Skin epidermis (tissue), 12 donors: ENCODE measurements around the gene SFXN3.

Experiments used
- H3K27ac ChIP-seq, 21 experiments: fragments of 200-600 bp; sonication (generic) in 11 of 21; one replicate each; pipeline ENCODE4 v1.5.0; 2020; ENCODE audit warnings: mild to moderate bottlenecking in 3 of 21, inconsistent platforms in 2 of 21, moderate library complexity in 2 of 21
- H3K4me3 ChIP-seq, 7 experiments: fragments of 200-600 bp; sonication (generic) in 2 of 7; one replicate each; pipeline ENCODE4 v1.5.0; 2020; ENCODE audit warnings: inconsistent platforms in 2 of 7, mild to moderate bottlenecking in 2 of 7, moderate library complexity in 1 of 7

Gene SFXN3

DNA sequence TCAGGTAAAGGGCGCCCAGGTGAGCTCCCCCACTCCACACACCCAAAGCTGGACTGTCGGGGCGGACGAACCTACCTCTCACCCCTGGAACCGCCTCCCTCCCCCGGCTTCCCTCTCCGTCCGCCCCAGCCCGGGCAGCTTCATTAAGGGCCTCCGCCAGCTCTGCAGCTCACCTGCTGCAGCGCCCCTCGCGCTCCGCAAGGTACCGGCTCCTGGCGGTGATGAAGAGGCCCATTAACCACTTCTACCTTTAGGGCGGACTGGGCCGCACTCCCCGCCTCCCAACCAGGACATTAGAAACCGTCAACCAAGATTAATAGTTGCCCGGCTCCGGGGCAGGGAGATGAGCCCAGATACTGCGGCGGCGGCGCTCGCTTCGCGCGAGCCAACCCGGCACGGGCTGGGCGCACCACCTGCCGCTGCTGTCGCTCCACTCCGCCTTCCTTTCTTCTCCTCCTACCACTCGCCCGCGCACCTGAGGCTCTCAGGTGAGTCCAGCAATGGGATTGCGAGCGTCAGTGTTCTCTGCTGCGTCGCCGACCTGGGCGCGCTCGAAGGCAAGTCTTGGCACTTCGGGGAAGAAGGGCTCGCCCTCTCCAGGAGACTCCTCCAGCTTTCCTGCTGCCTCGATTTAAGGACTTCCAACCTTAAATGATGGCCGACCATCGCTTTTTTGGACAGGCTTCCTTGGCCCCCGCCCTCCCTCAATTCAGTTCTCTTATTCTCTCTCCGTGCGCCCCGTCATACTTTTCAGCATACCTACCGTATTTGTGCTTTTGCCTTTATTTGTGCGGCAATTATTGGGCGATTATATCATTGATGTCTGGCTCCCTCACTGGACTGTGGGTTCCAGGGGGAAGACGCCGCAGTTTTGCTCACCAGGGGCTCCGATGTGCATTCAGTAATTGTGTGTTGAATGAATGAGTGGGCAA lies 17.2 kb downstream of the SFXN3 start:
- Histone ChIP-seq H3K27ac (no peak overlapping the region), H3K4me3 (no peak overlapping the region)

DNA sequence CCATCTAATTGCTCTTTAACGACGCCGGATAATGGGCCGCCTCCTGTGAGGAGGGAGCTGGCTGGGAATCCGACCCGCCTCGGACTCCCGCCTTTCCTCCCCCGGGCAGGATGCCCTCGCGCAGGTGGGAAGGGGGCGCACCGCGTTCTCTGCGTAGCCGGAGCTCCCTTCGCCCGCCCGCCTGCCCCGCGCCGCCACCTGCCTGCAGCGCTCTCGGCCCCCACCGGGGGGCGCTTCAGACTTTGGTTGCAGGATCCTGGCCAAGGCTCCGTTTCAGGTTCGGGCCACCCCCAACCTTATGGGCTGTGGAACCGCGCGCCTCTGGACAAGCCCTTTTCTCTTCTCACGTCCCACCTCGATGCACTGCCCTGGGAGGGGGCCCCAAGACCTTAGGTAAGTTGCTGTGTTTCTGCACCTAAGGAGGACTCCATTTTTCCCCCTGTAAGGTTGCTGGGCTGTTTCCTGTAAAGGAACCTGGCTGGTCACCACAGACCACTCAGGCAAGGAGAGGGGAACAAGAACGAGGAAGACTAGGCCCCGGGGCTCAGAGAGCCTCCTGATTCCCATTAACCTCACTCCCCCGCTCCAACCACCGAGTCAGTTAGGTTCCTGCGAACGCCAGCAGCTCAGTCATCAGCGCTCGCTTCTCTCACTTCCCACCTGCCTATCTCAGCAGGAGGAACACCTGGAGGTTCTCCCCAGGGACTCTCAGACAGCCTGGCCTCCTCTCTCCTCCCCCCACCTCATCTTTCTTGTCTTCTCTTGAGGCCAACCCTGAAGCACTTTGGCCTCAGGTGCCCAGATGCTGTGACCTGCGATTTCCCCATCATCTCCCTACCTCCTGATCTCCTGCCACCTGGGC lies 19.4 kb downstream of the SFXN3 start:
- Histone ChIP-seq H3K27ac (no peak overlapping the region), H3K4me3 (no peak overlapping the region)

DNA sequence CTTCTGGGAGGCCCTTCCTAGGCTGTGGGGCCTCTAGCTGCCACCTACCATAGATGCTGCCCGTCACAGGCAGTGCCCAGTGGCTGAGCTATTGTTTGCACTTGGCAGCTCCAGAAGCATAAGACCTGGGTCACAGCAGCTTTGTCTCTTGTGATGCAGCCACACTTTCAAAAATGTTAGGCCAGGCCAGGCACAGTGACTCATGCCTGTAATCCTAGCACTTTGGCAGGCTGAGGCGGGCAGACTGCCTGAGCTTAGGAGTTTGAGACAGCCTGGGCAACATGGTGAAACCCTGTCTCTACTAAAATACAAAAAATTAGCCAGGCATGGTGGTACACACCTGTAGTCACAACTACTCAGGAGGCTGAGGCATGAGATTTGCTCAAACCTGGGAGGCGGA lies 21.3 kb downstream of the SFXN3 start:
- no peak overlapping the region for H3K4me3 ChIP-seq
- H3K27ac ChIP-seq = no peak overlapping the region

DNA sequence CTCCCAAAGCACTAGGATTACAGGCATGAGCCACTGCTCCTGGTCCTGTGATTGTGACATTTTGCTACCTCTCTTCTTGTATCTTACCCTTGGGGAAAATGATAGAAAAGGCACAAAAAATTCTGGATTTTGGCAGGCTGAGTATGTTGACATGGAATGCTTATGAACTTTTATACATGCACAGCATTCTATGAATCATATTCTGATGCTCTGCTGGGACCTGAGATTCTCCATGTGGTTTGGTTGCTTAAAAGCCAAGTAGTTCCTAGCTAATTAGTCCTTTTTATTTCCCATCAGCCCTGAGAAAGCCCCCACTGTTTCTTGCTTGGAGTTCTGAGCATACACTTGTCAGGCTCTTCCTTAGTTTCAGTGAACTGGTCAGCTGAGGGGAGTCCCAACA lies 22.5 kb downstream of the SFXN3 start:
- Histone ChIP-seq H3K4me3 (no peak overlapping the region), H3K27ac (no peak overlapping the region)

DNA sequence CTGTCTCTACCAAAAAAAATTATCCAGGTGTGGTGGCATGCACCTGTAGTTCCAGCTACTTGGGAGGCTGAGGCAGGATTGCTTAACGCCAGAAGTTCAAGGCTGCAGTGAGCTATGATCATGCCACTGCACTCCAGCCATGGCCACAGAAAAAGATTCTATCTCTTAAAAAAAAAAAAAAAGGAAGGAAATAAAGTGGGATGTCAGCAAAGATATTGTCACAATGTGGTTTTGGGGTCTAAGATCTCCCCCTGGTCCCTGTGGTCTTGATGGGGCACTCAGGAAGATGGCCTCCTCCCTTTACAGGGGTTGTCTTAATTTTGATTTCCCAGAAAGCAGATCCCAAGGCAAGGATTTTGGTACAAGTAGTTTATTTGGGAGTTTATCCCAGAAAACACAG lies 23.3 kb downstream of the SFXN3 start:
- Histone ChIP-seq H3K4me3 (no peak overlapping the region), H3K27ac (no peak overlapping the region)

DNA sequence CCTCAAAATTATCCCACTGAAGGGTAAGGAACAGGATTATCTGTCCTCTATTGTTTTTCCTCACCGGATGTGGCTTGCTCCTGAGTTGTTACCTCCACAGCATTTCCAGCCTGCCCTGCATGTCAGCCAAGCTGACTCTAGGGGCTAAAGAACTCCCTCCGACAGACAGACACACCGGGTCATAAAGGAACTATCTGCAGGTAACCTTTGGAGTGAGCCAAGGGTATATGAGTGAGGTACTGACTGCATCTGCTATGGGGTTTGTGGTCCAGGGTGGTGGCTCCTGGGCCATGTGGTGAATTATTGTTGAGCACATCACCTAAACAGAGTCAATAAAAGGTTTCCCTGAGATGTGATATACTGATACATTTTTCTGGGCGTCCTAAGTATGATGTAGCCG lies 23.8 kb downstream of the SFXN3 start:
- Histone ChIP-seq H3K4me3 (no peak overlapping the region), H3K27ac (no peak overlapping the region)

DNA sequence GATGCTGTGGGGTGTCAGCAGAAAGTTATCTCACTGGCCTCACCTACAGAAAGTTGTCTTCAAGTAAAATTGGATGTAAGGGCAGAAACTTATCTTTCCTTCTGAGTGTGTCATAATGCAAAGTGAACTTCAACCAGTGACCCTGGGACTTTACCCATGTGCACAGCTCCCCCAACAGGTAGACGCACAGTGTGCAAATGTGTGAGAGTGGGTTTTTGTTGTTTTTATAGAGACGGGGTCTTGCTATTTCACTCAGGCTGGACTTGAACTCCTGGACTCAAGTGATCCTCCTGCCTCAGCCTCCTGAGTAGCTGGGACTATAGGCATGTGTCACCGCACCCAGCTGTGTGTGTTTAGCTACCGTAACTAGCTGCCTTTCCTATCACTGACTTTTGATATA lies 24.4 kb downstream of the SFXN3 start:
- Histone ChIP-seq H3K4me3 (no peak overlapping the region), H3K27ac (no peak overlapping the region)

DNA sequence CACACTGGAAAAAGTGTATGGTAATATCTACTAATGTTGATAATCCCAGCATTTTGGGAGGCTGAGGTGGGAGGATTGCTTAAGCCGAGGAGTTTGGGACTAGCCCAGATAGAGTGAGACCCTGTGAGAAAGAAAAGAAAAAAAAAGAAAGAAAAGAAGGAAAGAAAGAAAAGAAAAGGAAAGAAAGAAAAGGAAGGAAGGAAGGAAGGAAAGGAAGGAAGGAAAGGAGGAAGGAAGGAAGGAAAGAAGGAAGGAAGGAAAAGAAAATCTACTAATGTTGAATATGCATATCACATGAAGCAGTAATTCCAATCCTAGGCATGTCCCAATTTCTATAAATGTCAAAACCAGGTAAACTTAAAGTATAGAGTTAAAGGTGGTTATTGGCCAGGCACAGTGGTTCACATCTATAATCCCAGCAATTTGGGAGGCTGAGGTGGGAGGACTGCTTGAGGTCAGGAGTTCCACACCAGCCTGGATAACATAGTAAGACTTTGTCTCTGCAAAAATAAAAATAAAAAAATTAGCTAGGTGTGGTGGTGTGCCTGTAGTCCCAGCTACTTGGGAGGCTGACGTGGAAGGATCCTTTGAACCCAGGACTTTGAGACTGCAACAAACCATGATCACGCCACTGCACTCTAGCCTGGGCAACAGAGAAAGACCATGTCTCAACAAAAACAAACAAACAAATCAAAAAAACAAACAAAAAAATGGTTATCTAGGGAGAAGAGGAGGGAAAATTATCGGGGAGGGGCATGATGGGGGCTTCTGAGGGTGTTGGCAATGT lies 25.5 kb downstream of the SFXN3 start:
- Histone ChIP-seq H3K4me3 (no peak overlapping the region), H3K27ac (no peak overlapping the region)

DNA sequence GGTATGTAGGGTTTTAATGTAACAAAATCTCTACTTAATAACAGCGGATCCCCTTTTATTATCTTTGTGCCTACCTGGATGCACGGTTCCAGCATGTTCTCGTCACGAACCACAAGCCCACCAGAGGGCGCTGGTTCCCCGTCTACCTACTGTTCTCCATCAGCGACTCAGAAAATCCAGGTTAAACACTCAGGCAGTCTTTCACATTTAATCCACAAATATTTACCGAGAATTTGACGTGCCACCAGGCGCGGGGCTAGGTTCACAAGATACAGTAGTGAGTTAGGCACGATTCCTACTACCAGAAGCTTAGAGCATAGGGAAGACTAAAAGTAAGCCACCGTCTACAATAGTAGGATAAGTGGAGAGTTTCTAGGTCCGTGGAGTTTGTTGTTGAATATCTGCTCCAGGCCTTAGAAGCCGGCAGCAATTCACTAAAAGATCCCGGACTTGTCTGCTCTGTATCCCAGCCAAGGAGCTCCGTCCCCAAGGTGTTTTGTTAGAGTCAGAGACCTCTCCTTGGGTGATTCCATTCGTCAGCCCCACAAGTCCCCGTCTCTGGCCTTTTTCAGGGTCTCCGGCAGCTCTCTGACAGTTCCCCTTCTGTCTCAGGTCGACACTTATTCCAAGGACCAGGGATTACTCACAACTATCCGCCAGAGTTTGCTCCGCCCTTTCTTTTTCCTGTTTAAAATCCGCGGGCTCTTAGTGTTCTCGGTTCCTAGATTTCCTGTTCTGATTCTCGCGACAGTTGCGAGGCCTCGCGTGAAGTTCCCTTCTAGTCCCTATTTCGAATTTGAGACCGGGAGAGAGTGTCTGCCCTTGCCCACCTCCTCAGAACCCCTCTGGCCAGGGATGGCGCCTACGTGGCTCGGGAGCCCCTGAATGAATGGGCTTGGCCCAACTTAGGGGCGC lies 29.3 kb downstream of the SFXN3 start:
- Histone ChIP-seq H3K4me3 (peak overlapping the region; percentile 51 to 71 (median 63)), H3K27ac (peak overlapping the region; percentile 51 to 100 (median 97))

DNA sequence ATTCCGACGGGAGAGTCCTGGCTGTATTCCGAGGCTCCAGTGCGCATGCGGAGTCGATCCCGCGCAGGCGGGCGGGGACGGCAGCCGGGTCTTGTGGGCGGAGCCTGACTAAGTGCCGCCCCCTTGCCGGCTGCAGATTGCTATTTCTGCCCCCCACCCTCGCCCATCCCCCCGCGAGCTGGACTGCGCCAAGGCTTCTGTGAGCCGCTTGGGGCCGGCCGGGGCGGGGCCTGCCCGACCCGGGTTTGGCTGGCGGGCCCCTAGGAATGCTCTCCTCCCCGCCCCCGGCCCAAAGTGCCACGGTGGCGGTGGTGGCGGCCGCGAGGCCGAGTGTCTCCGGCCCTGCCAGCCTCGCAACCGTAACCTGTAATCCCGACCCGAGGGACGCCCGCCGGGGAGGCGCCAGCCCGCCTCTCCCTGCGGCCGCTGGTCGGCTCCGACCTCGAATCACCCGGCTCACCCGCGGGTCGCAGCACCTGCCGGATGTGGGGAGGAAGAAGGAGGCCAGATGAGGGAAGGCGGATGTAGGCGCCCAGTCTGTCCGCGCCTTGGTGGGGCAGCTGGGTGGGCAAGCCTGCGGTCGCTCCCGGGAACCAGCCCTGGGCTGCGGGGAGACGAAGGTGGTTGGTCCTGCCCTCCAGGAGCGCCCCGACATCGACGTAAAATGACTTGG lies 30.1 kb downstream of the SFXN3 start:
- H3K27ac ChIP-seq = peak overlapping the region; percentile 51 to 100 (median 97)
- H3K4me3 ChIP-seq = peak overlapping the region; percentile 51 to 71 (median 63)

DNA sequence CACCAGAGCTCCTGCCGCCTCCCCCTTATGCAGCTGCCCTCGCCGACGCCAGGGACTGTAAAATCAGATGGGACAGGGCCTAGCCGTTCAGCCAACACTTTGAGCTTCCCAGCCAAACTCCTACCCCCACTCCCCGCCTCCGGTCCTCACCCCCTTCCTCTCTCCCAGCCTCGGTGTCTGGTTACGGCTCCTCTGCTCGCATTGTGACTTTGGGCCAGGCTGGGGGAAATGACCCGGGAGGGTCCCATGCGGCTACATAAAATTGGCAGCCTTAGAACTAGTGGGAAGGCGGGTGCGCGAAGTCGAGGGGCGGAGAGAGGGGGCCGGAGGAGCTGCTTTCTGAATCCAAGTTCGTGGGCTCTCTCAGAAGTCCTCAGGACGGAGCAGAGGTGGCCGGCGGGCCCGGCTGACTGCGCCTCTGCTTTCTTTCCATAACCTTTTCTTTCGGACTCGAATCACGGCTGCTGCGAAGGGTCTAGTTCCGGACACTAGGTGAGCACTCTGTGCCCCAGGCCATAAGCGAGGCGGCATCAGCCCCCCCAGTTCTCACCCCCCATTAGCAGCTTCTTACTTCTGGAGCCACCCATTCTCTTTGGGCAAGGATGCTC lies 30.7 kb downstream of the SFXN3 start, which contains the start of gene KAZALD1:
TSS of gene KAZALD1 (plus strand) at position 366 of the 608 bp plus-strand sequence. CDS start 604 bp downstream, outside the sequence.
- H3K4me3 ChIP-seq = peak within 1 kb of the TSS; percentile 51 to 71 (median 63)
- peak within 1 kb of the TSS; percentile 51 to 100 (median 97) for H3K27ac ChIP-seq

DNA sequence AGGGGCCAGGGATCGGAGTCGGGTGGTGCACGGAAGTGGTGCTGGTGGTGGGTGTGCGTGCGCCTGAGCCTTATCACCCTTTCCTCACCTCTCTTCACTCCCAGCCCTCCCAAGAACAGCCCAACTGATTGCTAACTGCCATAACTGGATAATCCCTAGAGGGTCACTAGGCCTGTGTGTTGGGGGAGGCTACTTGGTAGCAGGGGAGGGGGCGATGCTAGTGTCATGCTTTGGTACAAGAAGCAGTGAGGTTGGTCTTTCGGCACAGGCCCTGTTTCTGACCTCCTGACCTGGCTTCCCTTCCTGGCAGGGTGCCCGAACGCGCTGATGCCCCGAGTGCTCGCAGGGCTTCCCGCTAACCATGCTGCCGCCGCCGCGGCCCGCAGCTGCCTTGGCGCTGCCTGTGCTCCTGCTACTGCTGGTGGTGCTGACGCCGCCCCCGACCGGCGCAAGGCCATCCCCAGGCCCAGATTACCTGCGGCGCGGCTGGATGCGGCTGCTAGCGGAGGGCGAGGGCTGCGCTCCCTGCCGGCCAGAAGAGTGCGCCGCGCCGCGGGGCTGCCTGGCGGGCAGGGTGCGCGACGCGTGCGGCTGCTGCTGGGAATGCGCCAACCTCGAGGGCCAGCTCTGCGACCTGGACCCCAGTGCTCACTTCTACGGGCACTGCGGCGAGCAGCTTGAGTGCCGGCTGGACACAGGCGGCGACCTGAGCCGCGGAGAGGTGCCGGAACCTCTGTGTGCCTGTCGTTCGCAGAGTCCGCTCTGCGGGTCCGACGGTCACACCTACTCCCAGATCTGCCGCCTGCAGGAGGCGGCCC lies 31.4 kb downstream of the SFXN3 start:
- Histone ChIP-seq H3K4me3 (peak overlapping the region; percentile 19 to 71 (median 62)), H3K27ac (peak overlapping the region in 9 of 21 experiments; percentile 23 to 100 (median 96))

DNA sequence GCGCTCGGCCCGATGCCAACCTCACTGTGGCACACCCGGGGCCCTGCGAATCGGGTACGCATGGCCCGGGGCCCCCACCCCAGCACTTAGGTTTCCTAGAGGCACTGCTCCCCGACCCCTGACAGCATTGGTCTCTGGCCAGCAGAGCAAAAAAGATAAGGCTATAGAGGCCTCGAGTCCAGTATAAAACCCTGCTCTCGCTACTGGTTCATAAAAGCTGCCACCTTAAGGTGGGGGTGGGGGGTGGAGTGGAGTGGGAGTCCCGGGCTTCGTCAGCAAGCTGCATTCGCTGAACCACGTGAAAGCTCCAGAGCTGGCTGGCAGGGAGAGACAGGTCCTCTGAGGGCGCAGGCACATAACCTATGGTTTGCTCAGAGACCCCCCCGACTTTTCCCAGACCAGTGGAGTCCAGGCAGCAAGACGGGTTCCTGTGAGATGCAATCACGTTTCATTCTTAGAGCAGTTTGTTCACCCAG lies 32.1 kb downstream of the SFXN3 start:
- H3K4me3 ChIP-seq = peak overlapping the region in 5 of 7 experiments; percentile 19 to 67 (median 62)
- H3K27ac ChIP-seq = peak overlapping the region in 2 of 21 experiments; percentile 7 to 41

DNA sequence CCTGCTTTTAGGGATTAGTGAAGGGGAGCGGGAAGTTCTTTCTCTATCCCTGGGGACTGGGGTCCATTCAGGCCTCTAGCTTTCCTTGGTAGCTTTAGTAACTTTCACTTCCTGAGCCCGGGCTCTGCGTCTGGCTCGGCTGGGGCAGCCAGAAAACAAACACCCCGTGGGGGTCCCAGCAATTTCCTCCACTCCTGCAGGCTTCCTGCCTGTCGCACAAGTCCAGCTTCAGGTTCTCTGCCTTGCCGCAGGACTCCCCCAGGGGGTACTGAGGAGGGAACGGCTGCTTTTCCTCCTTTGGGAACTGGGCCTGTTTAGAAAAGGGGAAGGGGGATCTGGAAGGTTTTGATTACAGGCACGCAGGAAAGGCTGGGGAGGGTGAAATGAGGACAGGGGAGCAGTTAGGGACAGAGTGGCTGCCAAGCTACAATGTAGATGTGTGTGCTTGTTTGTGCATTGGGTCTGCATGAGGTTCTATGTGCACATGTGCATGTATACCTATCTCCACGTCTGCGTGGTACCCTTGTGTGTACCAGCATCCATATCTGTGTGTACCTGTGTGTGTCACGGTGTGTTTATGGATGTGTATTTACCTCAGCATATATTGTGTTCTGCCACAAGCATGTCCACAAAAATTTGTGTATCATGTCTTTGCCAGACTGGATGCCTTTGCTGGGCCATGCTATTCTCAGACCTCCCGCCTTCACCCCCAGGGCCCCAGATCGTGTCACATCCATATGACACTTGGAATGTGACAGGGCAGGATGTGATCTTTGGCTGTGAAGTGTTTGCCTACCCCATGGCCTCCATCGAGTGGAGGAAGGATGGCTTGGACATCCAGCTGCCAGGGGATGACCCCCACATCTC lies 32.7 kb downstream of the SFXN3 start:
- Histone ChIP-seq H3K27ac (no peak overlapping the region), H3K4me3 (no peak overlapping the region)

DNA sequence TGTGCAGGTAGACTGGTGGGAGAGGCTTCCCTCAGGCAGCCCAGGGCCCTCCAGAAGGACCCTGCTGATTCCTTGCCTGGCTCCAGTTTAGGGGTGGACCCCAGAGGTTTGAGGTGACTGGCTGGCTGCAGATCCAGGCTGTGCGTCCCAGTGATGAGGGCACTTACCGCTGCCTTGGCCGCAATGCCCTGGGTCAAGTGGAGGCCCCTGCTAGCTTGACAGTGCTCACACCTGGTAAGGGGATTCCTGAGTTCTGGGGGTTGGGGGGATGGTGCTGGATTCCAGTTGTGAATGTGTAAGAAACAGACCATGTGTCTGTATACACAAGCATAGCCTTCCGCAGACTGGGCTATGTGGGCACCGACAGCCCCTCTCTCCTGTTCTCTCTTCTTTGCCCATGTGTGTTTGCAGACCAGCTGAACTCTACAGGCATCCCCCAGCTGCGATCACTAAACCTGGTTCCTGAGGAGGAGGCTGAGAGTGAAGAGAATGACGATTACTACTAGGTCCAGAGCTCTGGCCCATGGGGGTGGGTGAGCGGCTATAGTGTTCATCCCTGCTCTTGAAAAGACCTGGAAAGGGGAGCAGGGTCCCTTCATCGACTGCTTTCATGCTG lies 33.5 kb downstream of the SFXN3 start:
- H3K27ac ChIP-seq = no peak overlapping the region

More for the DNA sequence above, 33.5 kb downstream of the SFXN3 start:
- no peak overlapping the region for H3K4me3 ChIP-seq
